GM21515 (cell line): Measurements from ENCODE around the gene METAP2.

ENCODE experiments used
- ATAC-seq: cut with Tn5 transposase; IDR thresholded peaks from one replicate; pipeline ENCODE4 v1.9.1; 2021; ENCODE audit not compliant: unreplicated experiment

The METAP2 gene

GRCh38 chr12:95548539-95549391 lies 74.8 kb downstream of the METAP2 start:
- ATAC-seq, result no peak

- ATAC-seq, result no peak
Observed at GRCh38 chr12:95549392-95550084, 75.6 kb downstream of the METAP2 start.

DNA sequence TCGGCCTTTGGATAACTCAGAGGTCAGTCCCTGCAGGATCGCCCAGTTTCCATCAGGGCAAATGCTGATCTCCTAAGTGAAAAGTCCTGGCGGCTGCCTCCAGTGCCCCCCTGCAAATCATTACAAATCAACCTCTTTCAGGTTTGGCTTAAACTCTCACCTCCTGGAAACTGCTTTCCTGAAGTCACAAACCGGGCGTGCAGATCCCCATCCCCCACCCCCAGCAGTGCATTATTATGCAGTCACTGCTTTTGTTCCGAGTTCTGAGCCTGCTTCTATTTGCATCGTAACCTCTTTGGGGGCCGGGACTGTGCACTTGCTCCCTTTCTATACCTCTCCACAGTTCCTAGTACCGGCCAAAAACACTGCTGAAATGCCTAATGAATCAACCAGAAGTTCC lies 77.4 kb downstream of the METAP2 start, which contains the start of gene USP44:
Gene USP44, minus strand, starts transcription at position 172 of the 400 bp plus-strand sequence. CDS start 17,220 bp downstream, outside the sequence.
- no peak for ATAC-seq

DNA sequence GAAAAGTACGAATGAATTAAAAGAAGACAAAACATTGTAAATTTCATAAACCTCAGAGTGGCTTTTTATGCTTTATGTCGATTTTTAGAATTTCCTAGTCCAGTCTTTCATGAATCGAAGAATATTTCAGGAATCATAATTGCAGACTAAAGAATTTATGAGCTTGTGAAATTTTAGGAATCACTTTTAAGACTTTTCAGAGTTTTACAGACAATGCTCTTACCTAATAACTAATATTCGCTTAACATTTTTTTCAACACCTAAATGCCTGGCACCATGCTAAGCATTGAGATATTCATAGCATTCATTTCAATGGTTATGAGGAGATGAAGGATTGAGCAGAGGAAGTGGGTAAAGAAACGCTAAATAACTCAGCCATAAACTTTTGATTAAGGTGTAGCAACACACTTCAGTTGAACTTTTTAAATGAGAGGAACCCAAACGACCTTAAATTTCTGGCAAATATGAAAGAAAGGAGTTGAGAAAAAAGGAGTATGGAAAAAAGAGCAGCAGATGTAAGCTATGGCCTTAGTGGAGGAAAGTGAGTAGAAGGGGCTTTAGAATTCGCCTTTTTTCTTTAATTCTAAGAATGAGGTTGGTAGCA lies 78.1 kb downstream of the METAP2 start:
- no peak for ATAC-seq

DNA sequence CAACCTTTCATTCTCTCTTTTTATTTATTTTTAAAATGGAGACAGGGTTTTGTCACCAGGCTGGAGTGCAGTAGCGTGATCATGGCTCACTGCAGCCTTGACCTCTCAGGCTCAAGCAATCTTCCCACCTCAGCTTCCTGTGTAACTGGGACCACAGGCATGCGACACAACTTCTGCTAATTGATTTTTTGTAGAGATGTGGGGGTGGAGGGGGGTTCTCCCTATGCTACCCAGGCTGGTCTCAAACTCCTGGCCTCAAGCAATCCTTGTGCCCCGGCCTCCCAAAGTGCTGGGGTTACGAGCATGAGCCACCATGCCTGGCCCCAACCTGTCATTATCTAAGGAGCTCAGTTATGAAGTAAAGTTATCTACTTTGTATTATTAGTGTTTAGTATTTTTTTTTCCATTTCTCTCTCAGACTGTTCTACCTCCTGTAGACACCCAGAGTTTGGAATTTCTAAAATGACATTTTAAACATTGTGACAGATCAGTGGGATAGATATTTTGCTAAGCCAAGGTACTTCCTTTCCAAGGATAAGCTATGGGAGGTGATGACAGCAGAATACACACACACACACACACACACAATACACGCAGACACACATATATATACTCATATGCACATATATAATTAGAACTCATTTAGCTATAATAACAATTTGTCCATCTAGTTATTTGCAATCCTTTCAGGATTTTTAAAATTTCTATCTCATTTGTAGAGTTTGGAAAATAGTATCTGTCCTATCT lies 79.4 kb downstream of the METAP2 start:
- ATAC-seq, result no peak

- no peak for ATAC-seq
Observed at GRCh38 chr12:95554532-95555071, 80.7 kb downstream of the METAP2 start.

DNA sequence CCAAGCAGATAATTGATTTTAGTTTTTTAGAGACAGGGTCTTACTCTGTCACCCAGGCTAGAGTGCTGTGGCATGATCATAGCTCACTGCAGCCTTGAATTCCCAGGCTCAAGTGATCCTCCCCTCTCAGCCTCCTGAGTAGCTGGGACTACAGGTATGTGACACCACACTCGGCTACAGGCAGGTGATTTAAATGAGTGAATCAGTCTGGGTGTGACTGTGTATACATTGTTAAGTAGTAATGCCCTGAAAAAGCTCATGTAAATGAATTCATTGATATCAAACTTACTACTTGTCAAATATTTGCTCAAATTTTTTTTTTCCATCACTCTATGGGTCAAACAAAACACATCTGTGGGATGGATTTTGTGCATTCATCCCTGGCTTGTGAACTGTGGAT lies 83.7 kb downstream of the METAP2 start:
- ATAC-seq, result no peak
